ENCODE results near the gene DNAH10. TPM values are rescaled to one million over a fixed set of nuclear protein-coding genes. Genes with fewer than 3 reads are reported as not detected.

DNAH10 gene
- total and polyA plus RNA-seq, 2 of the 13 experiments (the other 11 are each of a cell fraction or from before 2014, with no cell fraction given), result 0.01 to 0.02 TPM

DNA sequence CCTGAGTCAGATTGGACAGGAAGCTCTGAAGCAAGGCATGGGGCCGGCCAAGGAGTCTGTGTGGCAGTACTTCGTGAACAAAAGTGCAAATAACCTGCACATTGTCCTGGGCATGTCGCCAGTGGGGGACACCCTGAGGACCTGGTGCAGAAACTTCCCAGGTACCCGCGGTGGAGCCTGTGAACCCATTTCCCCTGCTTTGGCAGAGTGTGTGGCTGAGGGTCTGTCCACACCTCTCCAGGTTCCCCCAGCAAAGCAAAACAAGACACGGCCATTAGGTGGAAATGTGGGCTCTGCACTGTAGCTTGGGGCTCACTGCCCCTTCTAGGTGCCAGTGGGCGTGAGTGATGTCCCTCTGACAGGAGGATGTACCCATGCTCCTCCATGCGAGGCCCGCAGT, 131.2 kb downstream of the DNAH10 start (continued):
- TF ChIP-seq, protein P1, sequence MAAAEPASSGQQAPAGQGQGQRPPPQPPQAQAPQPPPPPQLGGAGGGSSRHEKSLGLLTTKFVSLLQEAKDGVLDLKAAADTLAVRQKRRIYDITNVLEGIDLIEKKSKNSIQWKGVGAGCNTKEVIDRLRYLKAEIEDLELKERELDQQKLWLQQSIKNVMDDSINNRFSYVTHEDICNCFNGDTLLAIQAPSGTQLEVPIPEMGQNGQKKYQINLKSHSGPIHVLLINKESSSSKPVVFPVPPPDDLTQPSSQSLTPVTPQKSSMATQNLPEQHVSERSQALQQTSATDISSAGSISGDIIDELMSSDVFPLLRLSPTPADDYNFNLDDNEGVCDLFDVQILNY (CRISPR knock-in tag; conservative IDR thresholded peaks at IDR 0.05), result no peak
- no peak for TF ChIP-seq HDAC6 (IDR thresholded peaks at IDR 0.05; ENCODE audit: low read depth, low read length)
- no peak for TF ChIP-seq DR1 (CRISPR knock-in tag; IDR thresholded peaks at IDR 0.05)
- no peak for TF ChIP-seq ZFP82 (CRISPR knock-in tag; IDR thresholded peaks at IDR 0.05; ENCODE audit: borderline replicate concordance)
- no peak for TF ChIP-seq CCAR2 (optimal IDR thresholded peaks at IDR 0.05; ENCODE audit: low read depth, low read length)
- TF ChIP-seq, protein P2, sequence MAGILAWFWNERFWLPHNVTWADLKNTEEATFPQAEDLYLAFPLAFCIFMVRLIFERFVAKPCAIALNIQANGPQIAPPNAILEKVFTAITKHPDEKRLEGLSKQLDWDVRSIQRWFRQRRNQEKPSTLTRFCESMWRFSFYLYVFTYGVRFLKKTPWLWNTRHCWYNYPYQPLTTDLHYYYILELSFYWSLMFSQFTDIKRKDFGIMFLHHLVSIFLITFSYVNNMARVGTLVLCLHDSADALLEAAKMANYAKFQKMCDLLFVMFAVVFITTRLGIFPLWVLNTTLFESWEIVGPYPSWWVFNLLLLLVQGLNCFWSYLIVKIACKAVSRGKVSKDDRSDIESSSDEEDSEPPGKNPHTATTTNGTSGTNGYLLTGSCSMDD (CRISPR knock-in tag; IDR thresholded peaks at IDR 0.05), result no peak
- TF ChIP-seq WIZ (CRISPR knock-in tag; IDR thresholded peaks at IDR 0.05), result no peak

DNA sequence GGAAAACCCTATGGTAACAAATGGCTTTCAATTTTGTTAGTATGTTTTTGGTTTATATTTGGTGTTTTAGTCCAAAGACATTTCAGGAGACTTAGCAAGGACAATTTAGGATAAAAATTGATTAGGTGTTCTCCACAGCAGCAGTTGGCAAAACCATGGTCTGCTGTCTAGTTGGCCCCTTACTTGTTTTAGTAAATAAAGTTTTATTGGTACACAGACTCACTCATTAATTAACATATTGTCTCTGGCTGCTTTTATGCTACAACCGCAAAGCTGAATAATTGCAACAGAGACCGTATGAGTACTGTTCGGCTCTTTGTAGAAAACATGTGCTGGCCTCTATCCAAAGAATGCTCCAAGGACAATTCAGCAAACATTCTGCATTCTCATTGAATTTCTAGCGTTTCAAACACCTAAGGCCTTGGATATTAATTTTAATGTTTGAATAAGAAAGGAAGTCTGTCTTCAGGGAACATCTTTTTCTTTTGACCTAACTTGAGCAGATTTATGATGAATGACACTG, 132.8 kb downstream of the DNAH10 start:
- FAIRE-seq, result no peak
- TF ChIP-seq SRSF1 (optimal IDR thresholded peaks at IDR 0.05; ENCODE audit: low read depth, low read length) (no peak), PPARG (CRISPR knock-in tag; conservative IDR thresholded peaks at IDR 0.05) (no peak), GZF1 (CRISPR knock-in tag; IDR thresholded peaks at IDR 0.05) (no peak), PHF21A (CRISPR knock-in tag; IDR thresholded peaks at IDR 0.05) (no peak), GABPA (IDR thresholded peaks at IDR 0.05; ENCODE audit: low read depth, low read length) (no peak), GABPA (CRISPR knock-in tag; IDR thresholded peaks at IDR 0.05; ENCODE audit: low read depth) (no peak), ZNF614 (CRISPR knock-in tag; IDR thresholded peaks at IDR 0.05; ENCODE audit: borderline replicate concordance) (no peak), PCBP1 (IDR thresholded peaks at IDR 0.05; ENCODE audit: borderline replicate concordance, low read depth, low read length) (no peak)
- TF ChIP-seq, protein P3, sequence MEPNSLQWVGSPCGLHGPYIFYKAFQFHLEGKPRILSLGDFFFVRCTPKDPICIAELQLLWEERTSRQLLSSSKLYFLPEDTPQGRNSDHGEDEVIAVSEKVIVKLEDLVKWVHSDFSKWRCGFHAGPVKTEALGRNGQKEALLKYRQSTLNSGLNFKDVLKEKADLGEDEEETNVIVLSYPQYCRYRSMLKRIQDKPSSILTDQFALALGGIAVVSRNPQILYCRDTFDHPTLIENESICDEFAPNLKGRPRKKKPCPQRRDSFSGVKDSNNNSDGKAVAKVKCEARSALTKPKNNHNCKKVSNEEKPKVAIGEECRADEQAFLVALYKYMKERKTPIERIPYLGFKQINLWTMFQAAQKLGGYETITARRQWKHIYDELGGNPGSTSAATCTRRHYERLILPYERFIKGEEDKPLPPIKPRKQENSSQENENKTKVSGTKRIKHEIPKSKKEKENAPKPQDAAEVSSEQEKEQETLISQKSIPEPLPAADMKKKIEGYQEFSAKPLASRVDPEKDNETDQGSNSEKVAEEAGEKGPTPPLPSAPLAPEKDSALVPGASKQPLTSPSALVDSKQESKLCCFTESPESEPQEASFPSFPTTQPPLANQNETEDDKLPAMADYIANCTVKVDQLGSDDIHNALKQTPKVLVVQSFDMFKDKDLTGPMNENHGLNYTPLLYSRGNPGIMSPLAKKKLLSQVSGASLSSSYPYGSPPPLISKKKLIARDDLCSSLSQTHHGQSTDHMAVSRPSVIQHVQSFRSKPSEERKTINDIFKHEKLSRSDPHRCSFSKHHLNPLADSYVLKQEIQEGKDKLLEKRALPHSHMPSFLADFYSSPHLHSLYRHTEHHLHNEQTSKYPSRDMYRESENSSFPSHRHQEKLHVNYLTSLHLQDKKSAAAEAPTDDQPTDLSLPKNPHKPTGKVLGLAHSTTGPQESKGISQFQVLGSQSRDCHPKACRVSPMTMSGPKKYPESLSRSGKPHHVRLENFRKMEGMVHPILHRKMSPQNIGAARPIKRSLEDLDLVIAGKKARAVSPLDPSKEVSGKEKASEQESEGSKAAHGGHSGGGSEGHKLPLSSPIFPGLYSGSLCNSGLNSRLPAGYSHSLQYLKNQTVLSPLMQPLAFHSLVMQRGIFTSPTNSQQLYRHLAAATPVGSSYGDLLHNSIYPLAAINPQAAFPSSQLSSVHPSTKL (CRISPR knock-in tag; IDR thresholded peaks at IDR 0.05), result peak; percentile 15; the same call in 1 of the 2 replicates
- TF ChIP-seq, protein P4, sequence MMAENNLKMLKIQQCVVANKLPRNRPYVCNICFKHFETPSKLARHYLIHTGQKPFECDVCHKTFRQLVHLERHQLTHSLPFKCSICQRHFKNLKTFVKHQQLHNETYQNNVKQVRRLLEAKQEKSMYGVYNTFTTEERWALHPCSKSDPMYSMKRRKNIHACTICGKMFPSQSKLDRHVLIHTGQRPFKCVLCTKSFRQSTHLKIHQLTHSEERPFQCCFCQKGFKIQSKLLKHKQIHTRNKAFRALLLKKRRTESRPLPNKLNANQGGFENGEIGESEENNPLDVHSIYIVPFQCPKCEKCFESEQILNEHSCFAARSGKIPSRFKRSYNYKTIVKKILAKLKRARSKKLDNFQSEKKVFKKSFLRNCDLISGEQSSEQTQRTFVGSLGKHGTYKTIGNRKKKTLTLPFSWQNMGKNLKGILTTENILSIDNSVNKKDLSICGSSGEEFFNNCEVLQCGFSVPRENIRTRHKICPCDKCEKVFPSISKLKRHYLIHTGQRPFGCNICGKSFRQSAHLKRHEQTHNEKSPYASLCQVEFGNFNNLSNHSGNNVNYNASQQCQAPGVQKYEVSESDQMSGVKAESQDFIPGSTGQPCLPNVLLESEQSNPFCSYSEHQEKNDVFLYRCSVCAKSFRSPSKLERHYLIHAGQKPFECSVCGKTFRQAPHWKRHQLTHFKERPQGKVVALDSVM (CRISPR knock-in tag; IDR thresholded peaks at IDR 0.05), result no peak

More for the DNA sequence above, 132.8 kb downstream of the DNAH10 start:
- Histone ChIP-seq H3K79me2 (ENCODE audit: insufficient read depth, low read length) (no peaks in the 10 kb centered on the region), H3K27me3 (ENCODE audit: control insufficient read depth in 1 of 2, insufficient read depth in 2 of 2, low read length in 2 of 2) (peaks cover 12 to 66% of the 10 kb centered on the region in 2 experiments), H3K9me3 (ENCODE audit: low read length) (no peaks in the 10 kb centered on the region), H3K27ac (ENCODE audit: extremely low read length, insufficient read depth, low read length) (no peak overlapping the region), H3K36me3 (replicated peaks in 1 of 2; ENCODE audit: control insufficient read depth in 1 of 2, insufficient read depth in 2 of 2, low read length in 2 of 2) (no peaks in the 10 kb centered on the region), H2AFZ (ENCODE audit: low read length) (no peak overlapping the region), H4K20me1 (ENCODE audit: insufficient read depth, low read length) (no peaks in the 10 kb centered on the region), H3K4me2 (ENCODE audit: low read depth, low read length) (no peak overlapping the region), H3K4me3 (replicated peaks in 1 of 3; ENCODE audit: insufficient read depth in 1 of 3, low read depth in 2 of 3, low read length in 3 of 3) (no peak overlapping the region), H3K4me1 (ENCODE audit: insufficient read depth, low read length) (peaks cover 24% of the 10 kb centered on the region), H3K9ac (ENCODE audit: insufficient read depth, low read depth, low read length) (no peak overlapping the region)
- ChIA-PET POLR2A (no interaction called here), CTCF (ENCODE audit: low intra/inter-chr PET ratio, low total read pairs) (no interaction called here)
- no peak for ATAC-seq
- WGBS (ENCODE audit: low lambda C conversion rate), result 0% methylated on average over 4 of the region's 4 CpGs
- peak; percentile 43 for DNase-seq (ENCODE audit: low spot score)
- BruUV-seq (replicated peaks), result no TSS peak
- intact Hi-C loops (cut with micrococcal nuclease; ENCODE audit: unreplicated experiment) (no loop called here), in situ Hi-C loops (cut with HindIII; ENCODE audit: extremely low pct_ligation_motif_present, low pct_unique_long_range_greater_than_20kb) (no loop called here)
